Panc1 (cell line): Measurements from ENCODE around the gene COL6A2.

Experiments
- CTCF ChIP-seq: fragments of 450-650 bp; IDR thresholded peaks from 2 replicates; pipeline ENCODE4 v1.5.1; 2017; ENCODE audit warnings: mild to moderate bottlenecking
- POLR2AphosphoS5 ChIP-seq: IDR thresholded peaks from 2 replicates; pipeline ENCODE4 v1.6.1; 2012; ENCODE audit warnings: mild to moderate bottlenecking, low read depth, low read length, moderate library complexity

DNA sequence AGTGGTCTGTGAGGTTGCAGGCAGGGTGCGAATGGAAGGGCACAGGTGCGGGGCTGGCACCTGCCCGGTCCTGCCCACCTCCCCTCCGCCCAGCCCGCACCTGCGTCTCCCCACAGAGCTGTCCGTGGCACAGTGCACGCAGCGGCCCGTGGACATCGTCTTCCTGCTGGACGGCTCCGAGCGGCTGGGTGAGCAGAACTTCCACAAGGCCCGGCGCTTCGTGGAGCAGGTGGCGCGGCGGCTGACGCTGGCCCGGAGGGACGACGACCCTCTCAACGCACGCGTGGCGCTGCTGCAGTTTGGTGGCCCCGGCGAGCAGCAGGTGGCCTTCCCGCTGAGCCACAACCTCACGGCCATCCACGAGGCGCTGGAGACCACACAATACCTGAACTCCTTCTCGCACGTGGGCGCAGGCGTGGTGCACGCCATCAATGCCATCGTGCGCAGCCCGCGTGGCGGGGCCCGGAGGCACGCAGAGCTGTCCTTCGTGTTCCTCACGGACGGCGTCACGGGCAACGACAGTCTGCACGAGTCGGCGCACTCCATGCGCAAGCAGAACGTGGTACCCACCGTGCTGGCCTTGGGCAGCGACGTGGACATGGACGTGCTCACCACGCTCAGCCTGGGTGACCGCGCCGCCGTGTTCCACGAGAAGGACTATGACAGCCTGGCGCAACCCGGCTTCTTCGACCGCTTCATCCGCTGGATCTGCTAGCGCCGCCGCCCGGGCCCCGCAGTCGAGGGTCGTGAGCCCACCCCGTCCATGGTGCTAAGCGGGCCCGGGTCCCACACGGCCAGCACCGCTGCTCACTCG is 34.1 kb downstream of the COL6A2 start:
- TF ChIP-seq CTCF: no peak
- TF ChIP-seq POLR2AphosphoS5: no peak
